GM23338 (cell line): ENCODE results near the gene STEAP3. TPM values are rescaled to one million over a fixed set of nuclear protein-coding genes. Genes with fewer than 3 reads are reported as not detected.

Experiments used
- ATAC-seq: fragments of 200-7000 bp; cut with Tn5 transposase; 3 replicates; pipeline ENCODE4 v1.9.1; 2020
- DNase-seq: peaks from one replicate; pipeline ENCODE4 v3.0.0-alpha.2; 2015; ENCODE audit warnings: low spot score
- H2AFZ ChIP-seq: fragments of 200-600 bp; sonication (generic); 2 replicates; pipeline ENCODE4 v1.8.0; 2016; ENCODE audit warnings: antibody characterized with exemption, mild to moderate bottlenecking, moderate library complexity
- H3F3A ChIP-seq: fragments of 200-600 bp; sonication (generic); replicated peaks from 2 replicates; pipeline ENCODE4 v1.8.0; 2017; ENCODE audit warnings: antibody characterized with exemption, mixed run types, low read depth
- H3K27ac ChIP-seq: fragments of 200-600 bp; sonication (generic); 2 replicates; pipeline ENCODE4 v1.6.1; 2016; ENCODE audit warnings: low read depth
- H3K27me3 ChIP-seq: fragments of 200-600 bp; sonication (generic); 2 replicates; pipeline ENCODE4 v1.8.0; 2016; ENCODE audit warnings: mild to moderate bottlenecking, mixed run types, moderate library complexity; ENCODE audit not compliant: insufficient read depth
- H3K36me3 ChIP-seq: fragments of 200-600 bp; sonication (generic); 2 replicates; pipeline ENCODE4 v1.8.0; 2016; ENCODE audit warnings: mild to moderate bottlenecking; ENCODE audit not compliant: insufficient read depth
- H3K4me1 ChIP-seq: fragments of 200-600 bp; sonication (generic); 2 replicates; pipeline ENCODE4 v1.8.0; 2016; ENCODE audit warnings: mild to moderate bottlenecking, moderate library complexity; ENCODE audit not compliant: insufficient read depth
- H3K4me2 ChIP-seq: fragments of 200-600 bp; sonication (generic); 2 replicates; pipeline ENCODE4 v1.7.1; 2017; ENCODE audit warnings: mixed run types
- H3K4me3 ChIP-seq: fragments of 200-600 bp; sonication (generic); 2 replicates; pipeline ENCODE4 v1.6.1; 2016; ENCODE audit warnings: mixed run types
- H3K79me2 ChIP-seq: fragments of 200-600 bp; sonication (generic); replicated peaks from 2 replicates; pipeline ENCODE4 v1.8.0; 2017; ENCODE audit warnings: mild to moderate bottlenecking; ENCODE audit not compliant: insufficient read depth
- H3K9me2 ChIP-seq: fragments of 200-600 bp; sonication (generic); 2 replicates; pipeline ENCODE4 v1.8.0; 2017; ENCODE audit not compliant: insufficient read depth
- H4K20me1 ChIP-seq: fragments of 200-600 bp; sonication (generic); replicated peaks from 2 replicates; pipeline ENCODE4 v1.8.0; 2017; ENCODE audit warnings: mild to moderate bottlenecking; ENCODE audit not compliant: insufficient read depth
- H3K27ac Mint-ChIP-seq: 2 replicates; pipeline ENCODE4 v1.8.0; 2020; ENCODE audit warnings: inconsistent platforms, mild to moderate bottlenecking, moderate library complexity, mixed read lengths
- H3K27me3 Mint-ChIP-seq: 3 replicates; pipeline ENCODE4 v1.8.0; 2022; ENCODE audit warnings: low read depth, mild to moderate bottlenecking, moderate library complexity, mixed read lengths, inconsistent platforms; ENCODE audit not compliant: insufficient read depth, poor library complexity
- H3K36me3 Mint-ChIP-seq: 3 replicates; pipeline ENCODE4 v1.8.0; 2021; ENCODE audit warnings: low read depth, mild to moderate bottlenecking, inconsistent platforms, moderate library complexity, mixed read lengths
- H3K4me1 Mint-ChIP-seq: 3 replicates; pipeline ENCODE4 v1.8.0; 2020; ENCODE audit warnings: mild to moderate bottlenecking, inconsistent platforms, mixed read lengths
- H3K4me3 Mint-ChIP-seq: 3 replicates; pipeline ENCODE4 v1.8.0; 2021; ENCODE audit warnings: moderate library complexity, mild to moderate bottlenecking, inconsistent platforms, mixed read lengths
- H3K9me3 Mint-ChIP-seq: 3 replicates; pipeline ENCODE4 v1.8.0; 2020; ENCODE audit warnings: moderate library complexity, mild to moderate bottlenecking, inconsistent platforms, mixed read lengths
- CREB1 ChIP-seq: fragments of 250-450 bp; sonication (Bioruptor Pico); IDR thresholded peaks from 2 replicates; pipeline ENCODE4 v1.5.0; 2020; ENCODE audit warnings: low read depth, mild to moderate bottlenecking, moderate library complexity
- CTCF ChIP-seq, 2 experiments: fragments of 200-600 bp in 1 of 2; sonication (generic) in 1 of 2; conservative IDR thresholded peaks; 2 replicates each; pipeline versions ENCODE4 v1.5.1 to v1.6.1; 2016 to 2017; ENCODE audit warnings: antibody characterized with exemption in 2 of 2, low read depth in 2 of 2, mild to moderate bottlenecking in 2 of 2, moderate library complexity in 1 of 2
- ETS1 ChIP-seq: IDR thresholded peaks from 2 replicates; pipeline ENCODE4 v1.6.1; 2016; ENCODE audit warnings: antibody characterized with exemption
- EZH2 ChIP-seq: fragments of 200-600 bp; sonication (generic); IDR thresholded peaks from one replicate; pipeline ENCODE4 v1.8.0; 2017; ENCODE audit warnings: antibody characterized with exemption, mild to moderate bottlenecking, low read depth; ENCODE audit not compliant: unreplicated experiment
- JUNB ChIP-seq: IDR thresholded peaks from one replicate; pipeline ENCODE4 v1.6.1; 2016; ENCODE audit warnings: antibody characterized with exemption; ENCODE audit not compliant: unreplicated experiment
- NANOG ChIP-seq: IDR thresholded peaks from 2 replicates; pipeline ENCODE4 v1.6.1; 2016; ENCODE audit warnings: antibody characterized with exemption, borderline replicate concordance
- POLR2AphosphoS5 ChIP-seq: IDR thresholded peaks from 2 replicates; pipeline ENCODE4 v1.6.1; 2016; ENCODE audit warnings: antibody characterized with exemption, low read depth
- REST ChIP-seq: IDR thresholded peaks from one replicate; pipeline ENCODE4 v1.6.1; 2018; ENCODE audit warnings: antibody characterized with exemption; ENCODE audit not compliant: unreplicated experiment
- STAT1 ChIP-seq: IDR thresholded peaks from one replicate; pipeline ENCODE4 v1.6.1; 2016; ENCODE audit warnings: antibody characterized with exemption; ENCODE audit not compliant: unreplicated experiment
- ZNF114 ChIP-seq: fragments of 250-450 bp; sonication (Bioruptor Pico); IDR thresholded peaks from 2 replicates; pipeline ENCODE4 v1.5.0; 2020; ENCODE audit warnings: mild to moderate bottlenecking, moderate library complexity
- polyA plus RNA-seq: library from polyadenylated mRNA; unstranded; fragments of >200 nt; fragmentation: Nextera tagmentation; extraction: Ambion mirVana; gene quantifications from 2 replicates; pipeline ENCODE4 v1.2.1, GENCODE V29; 2016
- total RNA-seq: library from RNA; depleted of rRNA; stranded (reverse); fragments of >200 nt; shearing (Covaris generic); gene quantifications from 2 replicates; pipeline ENCODE4 v1.2.3, GENCODE V29; 2014

The STEAP3 gene
- total and polyA plus RNA-seq, 2 experiments from 2014 or later = 8.6 to 27.3 TPM

- 0 out of 2 replicates have a peak, but pooled peaks cover 5% of the 10 kb centered on the region for H3K36me3 ChIP-seq
- H3K4me1 ChIP-seq = peaks cover 36% of the 10 kb centered on the region
- TF ChIP-seq REST (no peak), CREB1 (no peak), JUNB (no peak), POLR2AphosphoS5 (no peak), ZNF114 (CRISPR knock-in tag) (no peak)
- no peak overlapping the region for H3K4me2 ChIP-seq
- Mint-ChIP-seq H3K4me3 (no peak overlapping the region), H3K27me3 (peaks cover 11% of the 10 kb centered on the region), H3K36me3 (peaks cover 33% of the 10 kb centered on the region), H3K9me3 (no peaks in the 10 kb centered on the region), H3K27ac (peak overlapping the region; percentile 72), H3K4me1 (peaks cover 50% of the 10 kb centered on the region)
- DNase-seq = no peak
- peaks cover 6% of the 10 kb centered on the region; the same call in 1 of the 2 replicates for H3F3A ChIP-seq
- H3K27ac ChIP-seq = no peak overlapping the region
- no peaks in the 10 kb centered on the region for H4K20me1 ChIP-seq
- H3K9me2 ChIP-seq = no peaks in the 10 kb centered on the region
- H3K27me3 ChIP-seq = no peaks in the 10 kb centered on the region
- H2AFZ ChIP-seq = no peak overlapping the region
- ATAC-seq = no peak
- H3K79me2 ChIP-seq = no peaks in the 10 kb centered on the region
- H3K4me3 ChIP-seq = no peak overlapping the region
Measured at GRCh38 chr2:119253760-119254600, 30.3 kb downstream of the STEAP3 start.

GRCh38 chr2:119254601-119255080, 31.0 kb downstream of the STEAP3 start:
- no peak overlapping the region for H3K27ac ChIP-seq
- H4K20me1 ChIP-seq = no peaks in the 10 kb centered on the region
- peaks cover 57% of the 10 kb centered on the region for H3K4me1 Mint-ChIP-seq
- ATAC-seq = no peak
- no peak for DNase-seq
- H3K79me2 ChIP-seq = no peaks in the 10 kb centered on the region
- peaks cover 11% of the 10 kb centered on the region for H3K27me3 Mint-ChIP-seq
- H3K9me2 ChIP-seq = no peaks in the 10 kb centered on the region
- H3F3A ChIP-seq = peaks cover 6% of the 10 kb centered on the region; the same call in 1 of the 2 replicates
- H3K9me3 Mint-ChIP-seq = no peaks in the 10 kb centered on the region
- H3K27me3 ChIP-seq = no peaks in the 10 kb centered on the region
- peak overlapping the region; percentile 72 for H3K27ac Mint-ChIP-seq
- no peak overlapping the region for H3K4me3 ChIP-seq
- no peak overlapping the region for H3K4me3 Mint-ChIP-seq
- peak overlapping the region; percentile 55 for H3K4me2 ChIP-seq
- peaks cover 32% of the 10 kb centered on the region for H3K36me3 Mint-ChIP-seq
- H3K4me1 ChIP-seq = peaks cover 42% of the 10 kb centered on the region
- 0 out of 2 replicates have a peak, but pooled peaks cover 5% of the 10 kb centered on the region for H3K36me3 ChIP-seq
- H2AFZ ChIP-seq = no peak overlapping the region
- TF ChIP-seq NANOG = no peak
- TF ChIP-seq STAT1 = no peak
- TF ChIP-seq CTCF (conservative IDR thresholded peaks at IDR 0.05; ENCODE audit: low read depth in 2 of 2) = no peak
- TF ChIP-seq POLR2AphosphoS5 = no peak
- no peak for TF ChIP-seq REST
- no peak for TF ChIP-seq ETS1
- no peak for TF ChIP-seq CREB1
- no peak for TF ChIP-seq EZH2
- TF ChIP-seq ZNF114 (CRISPR knock-in tag) = no peak
